ENCODE data around the gene TMEM86B. TPM values are rescaled to one million over a fixed set of nuclear protein-coding genes. Genes with fewer than 3 reads are reported as not detected.

Gene TMEM86B
- total and polyA plus RNA-seq, 2 donors (not counting 3 experiments of a cell fraction or from before 2014, with no cell fraction given) = 4.5 to 5.4 TPM

GRCh38 chr19:55189403-55189835 lies 39.1 kb downstream of the TMEM86B start:
- DNase-seq (ENCODE audit: low read depth, low spot score) (peak; percentile 60), FAIRE-seq (peak; percentile 94)
- no TSS peak for BruUV-seq (replicated peaks)
- dilution Hi-C loops (cut with MboI; ENCODE audit: extremely low pct_ligation_motif_present, low sequenced_read_pairs) (no loop called here), intact Hi-C loops (cut with micrococcal nuclease) (no loop called here)
- CTCF ChIA-PET = interaction anchor here (0.7 to 1.4 kb wide), 7 partner anchors 9 to 71 kb away, joined by 3 to 7 read pairs (median 3); partner anchors contain the start of genes DNAAF3 and SYT5
- peaks cover 5% of the 10 kb centered on the region for H3K4me1 ChIP-seq (ENCODE audit: control insufficient read depth, extremely low read depth, insufficient read depth, low read length)
- no peaks in the 10 kb centered on the region for H3K27me3 ChIP-seq (ENCODE audit: control insufficient read depth in 2 of 2, insufficient read depth in 2 of 2, low read length in 2 of 2)
- no peak for TF ChIP-seq MYC (IDR thresholded peaks at IDR 0.05; ENCODE audit: low read depth, low read length)
- no peak for TF ChIP-seq EZH2 (IDR thresholded peaks at IDR 0.05; ENCODE audit: borderline replicate concordance, low read depth, low read length, severe bottlenecking)
- no peak for TF ChIP-seq JUN (IDR thresholded peaks at IDR 0.05; ENCODE audit: borderline replicate concordance, insufficient read depth, insufficient read length, low read depth)
- peak; percentile 80 for TF ChIP-seq MAX (IDR thresholded peaks at IDR 0.05; ENCODE audit: insufficient read depth, insufficient read length)
- TF ChIP-seq POLR2AphosphoS5 (IDR thresholded peaks at IDR 0.05; ENCODE audit: insufficient read depth, low read depth, low read length) = peak; percentile 23
- H3K9me1 ChIP-seq (replicated peaks; ENCODE audit: control insufficient read depth, extremely low read depth, insufficient read depth, low read length) = no peaks in the 10 kb centered on the region
- H3K9ac ChIP-seq (replicated peaks; ENCODE audit: extremely low read depth, insufficient read depth, low read length) = no peak overlapping the region
- peak overlapping the region; percentile 18 for H3K27ac ChIP-seq (ENCODE audit: insufficient read depth, low read depth, low read length)
- H3K36me3 ChIP-seq (ENCODE audit: control insufficient read depth in 2 of 2, extremely low read depth in 1 of 2, insufficient read depth in 2 of 2, low read length in 2 of 2) = no peaks in the 10 kb centered on the region
- no peak overlapping the region for H3K4me3 ChIP-seq (replicated peaks in 1 of 3; ENCODE audit: insufficient read depth in 1 of 3, low read depth in 1 of 3, low read length in 3 of 3)
- no peak overlapping the region for H2AFZ ChIP-seq (ENCODE audit: low read depth, low read length)
- H3K79me2 ChIP-seq (ENCODE audit: control insufficient read depth, insufficient read depth, low read length) = no peaks in the 10 kb centered on the region
- no peak overlapping the region for H3K4me2 ChIP-seq (ENCODE audit: insufficient read depth, low read length)
- H4K20me1 ChIP-seq (replicated peaks; ENCODE audit: control insufficient read depth, extremely low read depth, insufficient read depth, low read length) = no peaks in the 10 kb centered on the region
- POLR2A ChIA-PET = no interaction called here
- no peaks in the 10 kb centered on the region for H3K9me3 ChIP-seq (replicated peaks; ENCODE audit: control insufficient read depth, insufficient read depth, low read length)

- CTCF ChIA-PET = interaction anchor here (0.8 to 1.4 kb wide), 5 partner anchors 9 to 72 kb away, joined by 3 to 7 read pairs (median 3); partner anchors contain the start of genes DNAAF3 and SYT5
- intact Hi-C loops (cut with micrococcal nuclease) (no loop called here), dilution Hi-C loops (cut with MboI; ENCODE audit: extremely low pct_ligation_motif_present, low sequenced_read_pairs) (no loop called here)
- Histone ChIP-seq H3K9me3 (replicated peaks; ENCODE audit: control insufficient read depth, insufficient read depth, low read length) (no peaks in the 10 kb centered on the region), H3K4me1 (ENCODE audit: control insufficient read depth, extremely low read depth, insufficient read depth, low read length) (peaks cover 5% of the 10 kb centered on the region), H3K9ac (replicated peaks; ENCODE audit: extremely low read depth, insufficient read depth, low read length) (no peak overlapping the region), H3K4me3 (replicated peaks in 1 of 3; ENCODE audit: insufficient read depth in 1 of 3, low read depth in 1 of 3, low read length in 3 of 3) (no peak overlapping the region), H3K4me2 (ENCODE audit: insufficient read depth, low read length) (no peak overlapping the region), H3K27me3 (ENCODE audit: control insufficient read depth in 2 of 2, insufficient read depth in 2 of 2, low read length in 2 of 2) (no peaks in the 10 kb centered on the region), H2AFZ (ENCODE audit: low read depth, low read length) (no peak overlapping the region), H3K9me1 (replicated peaks; ENCODE audit: control insufficient read depth, extremely low read depth, insufficient read depth, low read length) (no peaks in the 10 kb centered on the region), H3K36me3 (ENCODE audit: control insufficient read depth in 2 of 2, extremely low read depth in 1 of 2, insufficient read depth in 2 of 2, low read length in 2 of 2) (no peaks in the 10 kb centered on the region), H4K20me1 (replicated peaks; ENCODE audit: control insufficient read depth, extremely low read depth, insufficient read depth, low read length) (no peaks in the 10 kb centered on the region), H3K27ac (ENCODE audit: insufficient read depth, low read depth, low read length) (peak overlapping the region; percentile 18), H3K79me2 (ENCODE audit: control insufficient read depth, insufficient read depth, low read length) (no peaks in the 10 kb centered on the region)
- POLR2A ChIA-PET = no interaction called here
- no peak for TF ChIP-seq MYC (IDR thresholded peaks at IDR 0.05; ENCODE audit: low read depth, low read length)
- no peak for TF ChIP-seq JUN (IDR thresholded peaks at IDR 0.05; ENCODE audit: borderline replicate concordance, insufficient read depth, insufficient read length, low read depth)
- no peak for TF ChIP-seq GATA2 (IDR thresholded peaks at IDR 0.05; ENCODE audit: insufficient read depth, insufficient read length, low read depth, low read length)
- no peak for TF ChIP-seq FOS (IDR thresholded peaks at IDR 0.05; ENCODE audit: borderline replicate concordance, insufficient read depth, low read length)
- no peak for TF ChIP-seq CTCF (IDR thresholded peaks at IDR 0.05; ENCODE audit: extremely low read depth in 1 of 2, insufficient read depth in 1 of 2, low read depth in 1 of 2, low read length in 2 of 2)
- no peak for TF ChIP-seq MAX (IDR thresholded peaks at IDR 0.05; ENCODE audit: insufficient read depth, insufficient read length)
- no peak for TF ChIP-seq EZH2 (IDR thresholded peaks at IDR 0.05; ENCODE audit: borderline replicate concordance, low read depth, low read length, severe bottlenecking)
- TF ChIP-seq POLR2AphosphoS5 (IDR thresholded peaks at IDR 0.05; ENCODE audit: insufficient read depth, low read depth, low read length) = no peak
- TF ChIP-seq POLR2A (IDR thresholded peaks at IDR 0.05; ENCODE audit: low read depth, low read length) = no peak
- no peak for DNase-seq (ENCODE audit: low read depth, low spot score)
- FAIRE-seq = no peak
- no TSS peak for BruUV-seq (replicated peaks)
Observed at GRCh38 chr19:55188625-55189024, 39.9 kb downstream of the TMEM86B start.
